Measurements from ENCODE around the gene ESPN. TPM values are rescaled to one million over a fixed set of nuclear protein-coding genes. Genes with fewer than 3 reads are reported as not detected.
"Not testable (repeated sequence)": the region's sequence is repeated elsewhere in the genome, so short reads cannot be mapped to it uniquely, and the experiment has no call there.

Gene ESPN
- polyA plus RNA-seq, 1 donor (not counting 4 experiments of a cell fraction or from before 2014, with no cell fraction given): 0.47 TPM

DNA sequence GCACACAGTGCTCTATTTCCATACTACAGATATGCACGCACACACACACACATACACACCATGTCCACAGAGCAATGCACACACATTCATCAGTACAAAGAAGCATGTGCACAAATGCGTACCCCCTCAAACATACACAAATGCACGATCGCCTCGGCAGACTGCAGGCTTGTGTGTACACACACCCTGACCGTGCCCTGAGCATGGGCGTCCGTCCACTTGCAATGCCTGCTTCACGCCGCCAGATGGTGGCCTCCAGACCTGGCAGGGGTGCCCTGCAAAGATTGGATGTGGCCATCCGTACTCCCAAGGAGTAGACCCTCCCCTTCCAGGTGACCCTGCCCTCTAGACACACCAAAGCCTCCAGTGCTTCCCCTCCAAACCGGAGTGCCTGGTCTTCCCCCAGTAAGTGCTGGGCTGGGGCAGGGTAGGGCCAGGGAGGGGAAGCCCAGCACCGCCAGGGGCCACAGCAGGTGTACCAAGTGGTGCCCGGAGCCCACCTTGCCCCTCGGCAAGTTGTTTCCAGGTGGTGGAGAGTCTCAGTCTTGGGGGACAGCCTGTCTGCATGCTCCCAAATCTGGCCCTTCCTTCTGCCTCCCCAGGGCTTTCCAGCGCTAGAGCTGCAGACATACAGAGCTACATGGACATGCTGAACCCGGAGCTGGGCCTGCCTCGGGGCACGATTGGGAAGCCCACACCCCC, 20.6 kb downstream of the ESPN start:
- no peak overlapping the region for H3K27ac ChIP-seq (ENCODE audit: control insufficient read depth, insufficient read depth, low read length)
- H3K4me1 ChIP-seq (ENCODE audit: control insufficient read depth, extremely low read depth, insufficient read depth, low read length): no peaks in the 10 kb centered on the region
- dilution Hi-C loops (cut with MboI; ENCODE audit: extremely low pct_ligation_motif_present, low sequenced_read_pairs): no loop called here
- H4K20me1 ChIP-seq (ENCODE audit: control insufficient read depth, extremely low read depth, insufficient read depth, low read length): no peaks in the 10 kb centered on the region
- no peak for TF ChIP-seq EZH2 (IDR thresholded peaks at IDR 0.05; ENCODE audit: low read length)
- TF ChIP-seq, protein P1, sequence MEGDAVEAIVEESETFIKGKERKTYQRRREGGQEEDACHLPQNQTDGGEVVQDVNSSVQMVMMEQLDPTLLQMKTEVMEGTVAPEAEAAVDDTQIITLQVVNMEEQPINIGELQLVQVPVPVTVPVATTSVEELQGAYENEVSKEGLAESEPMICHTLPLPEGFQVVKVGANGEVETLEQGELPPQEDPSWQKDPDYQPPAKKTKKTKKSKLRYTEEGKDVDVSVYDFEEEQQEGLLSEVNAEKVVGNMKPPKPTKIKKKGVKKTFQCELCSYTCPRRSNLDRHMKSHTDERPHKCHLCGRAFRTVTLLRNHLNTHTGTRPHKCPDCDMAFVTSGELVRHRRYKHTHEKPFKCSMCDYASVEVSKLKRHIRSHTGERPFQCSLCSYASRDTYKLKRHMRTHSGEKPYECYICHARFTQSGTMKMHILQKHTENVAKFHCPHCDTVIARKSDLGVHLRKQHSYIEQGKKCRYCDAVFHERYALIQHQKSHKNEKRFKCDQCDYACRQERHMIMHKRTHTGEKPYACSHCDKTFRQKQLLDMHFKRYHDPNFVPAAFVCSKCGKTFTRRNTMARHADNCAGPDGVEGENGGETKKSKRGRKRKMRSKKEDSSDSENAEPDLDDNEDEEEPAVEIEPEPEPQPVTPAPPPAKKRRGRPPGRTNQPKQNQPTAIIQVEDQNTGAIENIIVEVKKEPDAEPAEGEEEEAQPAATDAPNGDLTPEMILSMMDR (optimal IDR thresholded peaks at IDR 0.05 in 1 of 3, IDR thresholded peaks at IDR 0.05 in 1 of 3, conservative IDR thresholded peaks at IDR 0.05 in 1 of 3; ENCODE audit: extremely low read depth in 1 of 3, insufficient read depth in 2 of 3, low read length in 3 of 3): peak; percentile 21 to 34 (median 29)
- no peaks in the 10 kb centered on the region for H3K9me3 ChIP-seq (ENCODE audit: control insufficient read depth, low read depth, low read length)
- H3K79me2 ChIP-seq (ENCODE audit: control insufficient read depth, insufficient read depth, low read length): no peaks in the 10 kb centered on the region
- FAIRE-seq: no peak
- no peak overlapping the region for H3K9ac ChIP-seq (ENCODE audit: control insufficient read depth, extremely low read depth, insufficient read depth, low read length)
- DNase-seq (ENCODE audit: low read depth, low spot score): no peak
- H2AFZ ChIP-seq (ENCODE audit: control insufficient read depth, low read length): no peak overlapping the region
- H3K27me3 ChIP-seq (ENCODE audit: control insufficient read depth, extremely low read depth, insufficient read depth, low read length): peaks cover 38% of the 10 kb centered on the region
- no peak overlapping the region for H3K4me2 ChIP-seq (ENCODE audit: control insufficient read depth, extremely low read depth, insufficient read depth, low read depth, low read length)
- H3K4me3 ChIP-seq (ENCODE audit: control insufficient read depth in 2 of 3, extremely low read depth in 1 of 3, insufficient read depth in 2 of 3, low read depth in 1 of 3, low read length in 3 of 3): no peak overlapping the region
- H3K9me1 ChIP-seq (ENCODE audit: control insufficient read depth, extremely low read depth, insufficient read depth, low read length): no peaks in the 10 kb centered on the region
- no peaks in the 10 kb centered on the region for H3K36me3 ChIP-seq (ENCODE audit: control insufficient read depth in 2 of 2, extremely low read depth in 1 of 2, insufficient read depth in 2 of 2, low read length in 2 of 2)

DNA sequence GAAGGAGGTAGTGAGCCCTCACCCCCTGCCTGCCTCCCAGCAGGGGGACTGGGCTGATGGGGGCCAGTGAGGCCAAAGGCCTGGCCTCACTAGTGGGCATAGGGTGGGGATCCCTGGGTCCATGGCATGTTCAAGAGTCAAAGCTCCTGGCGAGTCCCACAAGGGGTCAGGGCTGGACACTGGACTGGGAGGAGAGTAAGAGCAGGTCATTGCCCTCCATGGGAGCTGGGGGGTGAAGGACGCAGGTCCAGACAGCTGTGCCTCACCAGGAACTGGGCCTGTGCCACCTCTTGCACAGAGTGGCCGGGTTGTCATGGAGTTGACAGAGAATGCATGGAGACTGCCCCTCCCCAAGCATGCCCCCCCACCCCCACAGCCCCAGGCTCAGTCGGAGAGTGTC, 21.4 kb downstream of the ESPN start:
- H3K9me1 ChIP-seq (ENCODE audit: control insufficient read depth, extremely low read depth, insufficient read depth, low read length); H3K4me3 ChIP-seq (ENCODE audit: control insufficient read depth in 2 of 3, extremely low read depth in 1 of 3, insufficient read depth in 2 of 3, low read depth in 1 of 3, low read length in 3 of 3); dilution Hi-C loops (cut with MboI; ENCODE audit: extremely low pct_ligation_motif_present, low sequenced_read_pairs); H3K79me2 ChIP-seq (ENCODE audit: control insufficient read depth, insufficient read depth, low read length); H3K9me3 ChIP-seq (ENCODE audit: control insufficient read depth, low read depth, low read length); FAIRE-seq; H3K27ac ChIP-seq (ENCODE audit: control insufficient read depth, insufficient read depth, low read length); H4K20me1 ChIP-seq (ENCODE audit: control insufficient read depth, extremely low read depth, insufficient read depth, low read length); H3K36me3 ChIP-seq (ENCODE audit: control insufficient read depth in 2 of 2, extremely low read depth in 1 of 2, insufficient read depth in 2 of 2, low read length in 2 of 2); H3K4me2 ChIP-seq (ENCODE audit: control insufficient read depth, extremely low read depth, insufficient read depth, low read depth, low read length); H3K4me1 ChIP-seq (ENCODE audit: control insufficient read depth, extremely low read depth, insufficient read depth, low read length); H2AFZ ChIP-seq (ENCODE audit: control insufficient read depth, low read length); H3K9ac ChIP-seq (ENCODE audit: control insufficient read depth, extremely low read depth, insufficient read depth, low read length); DNase-seq (ENCODE audit: low read depth, low spot score): not testable (repeated sequence)
- H3K27me3 ChIP-seq (ENCODE audit: control insufficient read depth, extremely low read depth, insufficient read depth, low read length): peaks cover 40% of the 10 kb centered on the region

DNA sequence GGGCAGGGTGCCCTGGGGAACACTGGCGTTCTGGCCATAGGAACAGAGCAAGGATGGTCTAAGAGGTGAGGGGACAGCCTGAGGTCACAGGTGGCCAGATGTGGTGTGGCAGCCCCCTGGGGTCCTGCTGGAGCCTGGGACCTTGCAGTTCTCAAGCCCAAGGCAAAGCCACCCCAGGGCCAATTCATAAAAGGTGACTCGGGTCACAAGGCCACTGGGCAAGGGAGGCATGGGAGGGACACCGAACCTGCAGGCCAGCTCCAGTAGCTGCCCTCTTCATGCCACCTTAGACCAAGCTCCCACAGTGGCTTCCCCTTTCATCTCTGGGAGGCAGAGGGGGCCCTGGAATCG, 22.1 kb downstream of the ESPN start:
- dilution Hi-C loops (cut with MboI; ENCODE audit: extremely low pct_ligation_motif_present, low sequenced_read_pairs): no loop called here
- Histone ChIP-seq H2AFZ (ENCODE audit: control insufficient read depth, low read length) (no peak overlapping the region), H3K4me3 (ENCODE audit: control insufficient read depth in 2 of 3, extremely low read depth in 1 of 3, insufficient read depth in 2 of 3, low read depth in 1 of 3, low read length in 3 of 3) (no peak overlapping the region), H3K36me3 (ENCODE audit: control insufficient read depth in 2 of 2, extremely low read depth in 1 of 2, insufficient read depth in 2 of 2, low read length in 2 of 2) (no peaks in the 10 kb centered on the region), H3K9me3 (ENCODE audit: control insufficient read depth, low read depth, low read length) (no peaks in the 10 kb centered on the region), H3K79me2 (ENCODE audit: control insufficient read depth, insufficient read depth, low read length) (no peaks in the 10 kb centered on the region), H3K27ac (ENCODE audit: control insufficient read depth, insufficient read depth, low read length) (no peak overlapping the region), H3K4me2 (ENCODE audit: control insufficient read depth, extremely low read depth, insufficient read depth, low read depth, low read length) (no peak overlapping the region), H3K4me1 (ENCODE audit: control insufficient read depth, extremely low read depth, insufficient read depth, low read length) (no peaks in the 10 kb centered on the region), H3K27me3 (ENCODE audit: control insufficient read depth, extremely low read depth, insufficient read depth, low read length) (peaks cover 43% of the 10 kb centered on the region), H3K9me1 (ENCODE audit: control insufficient read depth, extremely low read depth, insufficient read depth, low read length) (no peaks in the 10 kb centered on the region), H3K9ac (ENCODE audit: control insufficient read depth, extremely low read depth, insufficient read depth, low read length) (no peak overlapping the region), H4K20me1 (ENCODE audit: control insufficient read depth, extremely low read depth, insufficient read depth, low read length) (no peaks in the 10 kb centered on the region)
- FAIRE-seq: no peak
- no peak for DNase-seq (ENCODE audit: low read depth, low spot score)
- TF ChIP-seq, protein P1 (optimal IDR thresholded peaks at IDR 0.05 in 1 of 3, IDR thresholded peaks at IDR 0.05 in 1 of 3, conservative IDR thresholded peaks at IDR 0.05 in 1 of 3; ENCODE audit: extremely low read depth in 1 of 3, insufficient read depth in 2 of 3, low read length in 3 of 3): no peak
- no peak for TF ChIP-seq EZH2 (IDR thresholded peaks at IDR 0.05; ENCODE audit: low read length)
